ENCODE data around the gene DLX3.

Gene DLX3

DNA sequence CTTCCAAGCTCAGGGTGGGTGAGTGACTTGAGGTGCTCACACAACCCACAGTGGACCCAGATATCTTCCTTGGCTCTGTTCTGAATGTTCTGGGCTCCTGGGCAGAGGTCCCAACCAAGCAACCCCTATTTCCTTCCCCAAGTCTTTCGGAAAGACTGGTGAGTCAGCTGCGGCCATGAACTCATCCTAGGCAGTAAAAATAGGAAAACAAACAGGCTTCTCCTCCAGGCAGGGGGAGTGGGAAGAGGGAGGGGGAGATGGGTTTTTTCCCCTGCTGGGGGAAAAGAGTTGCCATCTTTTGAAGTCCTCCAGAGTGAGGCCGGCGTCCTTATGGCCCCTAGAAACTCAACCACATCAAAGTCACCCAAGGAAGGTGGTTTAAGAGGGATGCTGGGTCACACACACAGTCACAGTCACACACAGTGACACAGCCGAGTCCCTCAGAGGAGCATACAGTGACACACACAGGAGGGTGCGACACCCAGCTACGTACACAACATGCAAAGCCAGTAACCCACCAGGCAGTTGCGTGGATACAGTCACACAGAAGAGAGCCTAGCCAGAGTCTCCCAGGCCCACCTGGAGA is 42.0 kb downstream of the DLX3 start:
- DNase-seq: no peak

DNA sequence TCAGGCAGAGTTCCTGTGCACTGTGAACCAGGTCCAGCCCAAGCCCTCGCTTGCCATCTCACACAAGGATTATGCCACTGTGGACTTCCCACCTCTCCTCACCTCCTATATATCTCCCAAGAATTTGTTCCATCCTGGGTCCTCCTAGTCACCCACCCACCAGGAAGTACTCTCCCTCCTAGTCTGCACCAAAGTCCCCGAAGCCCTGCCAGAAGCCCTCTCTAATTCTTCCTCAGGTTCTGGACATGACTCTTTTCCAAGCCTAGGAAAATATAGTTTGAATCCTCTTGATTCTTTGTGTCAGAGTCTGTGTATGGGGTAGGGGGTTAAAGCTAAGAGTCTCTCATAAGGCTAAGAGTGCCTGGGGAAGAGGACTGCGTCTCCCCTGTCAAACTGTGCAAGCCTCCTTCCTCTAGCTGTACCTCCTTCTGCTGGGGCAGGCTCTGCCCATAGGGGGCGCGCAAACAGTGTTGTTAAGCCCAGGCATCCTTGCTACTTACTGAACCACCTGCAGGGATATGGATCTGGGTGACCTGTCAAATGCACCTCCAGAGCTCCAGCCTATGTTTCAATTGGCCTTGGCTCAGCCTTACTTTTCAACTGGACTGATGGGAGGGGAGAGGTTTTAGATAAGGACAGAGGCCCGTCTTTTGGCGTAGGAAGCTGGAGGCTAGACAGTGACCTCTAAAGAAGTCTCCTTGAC is 42.7 kb downstream of the DLX3 start:
- DNase-seq: peak; percentile 81

DNA sequence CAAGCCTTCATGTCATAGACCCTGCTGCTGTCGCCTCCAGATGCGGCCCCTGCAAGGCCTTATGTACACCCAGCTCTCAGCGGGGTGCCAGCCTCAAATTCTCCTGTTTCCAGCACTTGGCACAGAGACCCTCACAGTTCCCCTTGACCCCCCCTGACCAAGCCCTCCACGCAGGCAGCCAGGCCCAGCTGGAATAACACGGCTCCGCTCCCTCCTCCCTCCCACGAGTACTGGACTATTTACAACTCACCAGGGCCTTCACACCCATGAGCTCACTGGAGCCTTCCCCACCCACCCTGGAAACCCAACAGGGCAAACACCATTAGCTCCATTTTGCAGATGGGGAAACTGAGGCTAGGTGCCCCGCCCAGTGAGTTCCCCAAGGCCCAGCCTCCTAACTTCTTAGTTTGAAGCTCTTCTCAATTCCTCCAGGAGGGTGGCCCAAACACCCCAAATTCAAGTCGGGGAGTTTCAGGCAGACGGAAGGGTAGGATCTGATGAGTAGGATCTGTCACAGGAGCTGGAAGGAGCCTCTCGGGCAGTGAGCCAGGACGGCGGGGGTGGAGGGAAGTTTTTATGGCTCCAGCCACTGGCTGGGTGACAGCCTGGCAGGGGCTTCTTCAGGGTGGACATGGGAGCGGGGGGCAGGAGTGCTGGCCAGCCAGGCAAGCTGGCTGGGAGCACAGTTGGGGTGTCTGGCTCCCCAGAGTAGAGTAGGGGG is 43.5 kb downstream of the DLX3 start:
- DNase-seq: no peak

DNA sequence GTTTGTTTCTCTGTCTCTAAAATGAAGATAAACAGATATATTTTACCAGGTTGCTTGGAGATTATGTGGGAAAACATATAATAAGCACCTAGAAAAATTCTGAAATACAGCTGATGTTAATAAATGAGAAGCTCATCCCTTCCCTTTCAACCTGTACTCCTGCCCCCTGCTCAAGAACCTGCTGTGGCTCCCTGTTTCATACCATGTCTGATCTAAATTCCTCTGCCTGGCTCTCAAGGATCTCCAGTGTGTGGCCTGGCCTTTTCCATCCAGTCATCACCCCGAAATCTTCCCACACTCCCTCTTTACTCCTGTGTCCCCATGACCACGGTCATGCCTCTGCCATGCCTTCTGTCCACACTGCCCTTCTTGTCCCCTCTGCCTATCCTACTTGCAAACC is 45.4 kb downstream of the DLX3 start:
- no peak for DNase-seq

DNA sequence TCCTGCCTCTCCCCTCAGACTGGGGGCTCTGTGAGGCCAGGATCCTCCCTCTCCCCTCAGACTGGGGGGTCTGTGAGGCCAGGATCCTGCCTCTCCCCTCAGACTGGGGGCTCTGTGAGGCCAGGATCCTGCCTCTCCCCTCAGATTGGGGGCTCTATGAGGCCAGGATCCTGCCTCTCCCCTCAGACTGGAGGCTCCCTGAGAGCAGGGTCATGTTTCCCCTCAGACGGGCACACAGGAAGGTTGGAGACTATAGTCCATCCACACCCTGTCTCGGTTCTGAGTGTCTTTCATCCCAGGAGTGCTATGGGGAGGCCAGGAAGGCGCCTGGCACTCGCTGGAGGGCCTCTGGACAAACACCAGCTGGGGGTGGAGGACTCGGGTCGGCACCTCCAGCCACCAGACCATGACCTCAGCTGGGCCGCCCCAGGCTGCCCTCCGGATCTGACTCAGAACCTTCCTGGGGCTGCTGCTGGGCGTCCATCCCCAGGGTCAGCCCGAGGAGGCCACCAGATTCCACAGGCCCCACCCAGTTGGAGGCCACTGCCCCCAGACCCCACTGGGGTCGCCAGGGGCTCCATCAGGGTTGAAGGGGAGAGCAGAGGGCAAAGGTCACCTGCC is 48.0 kb downstream of the DLX3 start:
- no peak for DNase-seq

DNA sequence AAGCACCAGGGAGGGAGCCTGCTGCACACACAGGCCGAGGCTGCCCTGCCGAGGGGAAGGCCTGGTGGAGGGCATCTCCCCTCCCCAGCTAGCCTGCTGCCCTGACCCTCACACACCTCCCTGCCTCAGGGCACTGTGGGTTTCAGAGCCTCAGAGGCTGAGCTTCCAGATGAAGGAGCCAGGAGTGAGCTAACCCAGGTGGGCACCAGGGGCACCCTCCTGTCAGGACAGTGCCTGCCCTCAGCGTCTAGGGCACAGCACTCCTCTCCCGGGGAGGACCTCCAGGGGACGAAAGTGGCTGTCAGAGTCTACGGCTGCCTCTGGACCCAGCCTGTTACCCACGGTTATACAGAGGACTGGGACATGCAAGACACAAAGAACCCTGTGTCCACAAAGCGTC is 48.8 kb downstream of the DLX3 start:
- no peak for DNase-seq

DNA sequence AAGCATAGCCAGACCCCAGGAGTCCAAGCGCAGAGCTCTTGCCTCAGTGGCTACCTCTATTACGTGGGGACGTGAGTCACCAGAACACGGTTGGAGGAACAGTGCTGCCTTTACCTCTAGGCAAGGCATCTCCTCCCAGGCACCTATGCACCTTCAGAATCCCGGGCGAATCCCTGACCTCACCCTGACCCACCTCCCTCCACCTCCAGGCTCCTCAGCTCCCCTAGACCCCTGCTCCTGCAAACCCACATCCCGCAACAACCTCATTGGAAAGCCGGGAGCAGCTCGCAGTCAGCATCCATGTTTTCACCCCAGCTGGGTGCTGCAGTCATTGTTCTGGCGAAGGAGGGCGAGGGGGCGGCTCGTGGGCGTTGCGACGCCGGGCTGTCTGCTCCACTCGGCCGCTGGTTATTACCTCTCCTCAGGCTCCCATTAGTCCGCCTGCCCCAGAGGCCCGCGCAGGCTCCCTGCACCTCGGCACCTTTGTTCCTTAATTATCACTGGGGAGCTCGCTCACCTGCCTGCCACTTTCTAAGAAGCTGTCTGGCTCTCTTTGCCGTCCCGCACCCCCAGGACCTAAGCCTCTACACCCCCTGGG is 50.7 kb downstream of the DLX3 start:
- no peak for DNase-seq

DNA sequence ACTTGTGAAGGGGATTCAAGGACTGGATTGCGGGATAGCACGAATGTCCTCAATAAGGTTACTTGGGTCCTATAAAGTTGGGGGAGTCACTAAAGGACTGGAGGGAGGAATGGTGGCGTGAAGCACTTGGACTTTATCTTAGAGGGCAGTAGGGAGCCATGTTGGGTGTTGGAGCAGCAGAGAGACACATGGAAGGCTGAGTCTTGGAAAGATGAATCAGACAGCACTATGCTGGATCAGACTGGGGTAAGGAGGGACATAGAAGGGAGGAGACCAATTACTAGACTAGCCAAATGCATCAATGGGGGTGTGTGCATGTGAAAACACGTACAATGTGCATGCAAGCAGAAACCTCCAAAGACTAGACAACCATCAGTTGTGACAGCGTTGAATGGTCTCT is 52.1 kb downstream of the DLX3 start:
- DNase-seq: no peak

DNA sequence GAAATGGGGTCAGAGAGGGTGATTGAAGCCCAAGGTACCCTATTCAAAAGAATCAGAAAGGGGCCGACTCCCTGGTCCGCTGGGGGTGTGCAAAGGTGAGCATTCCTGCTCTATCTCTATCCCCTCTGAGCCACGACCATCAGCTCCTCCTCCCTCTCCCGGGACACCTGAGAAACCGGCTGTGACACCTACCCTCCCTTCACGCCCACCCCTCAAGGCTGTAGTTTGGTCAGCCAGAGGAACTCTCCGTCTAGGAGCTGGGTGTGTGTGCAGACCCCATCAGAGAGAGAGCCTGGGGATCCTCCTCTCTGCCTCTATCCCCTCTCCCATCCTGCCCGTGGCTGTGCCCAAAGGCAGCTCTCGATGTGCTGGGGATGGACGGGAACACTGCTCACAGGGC is 53.6 kb downstream of the DLX3 start:
- DNase-seq: no peak

Measured in activated naive CD4-positive, alpha-beta T cell treated with Interleukin-2 at 50 U/mL for 16 hours (primary cell).